Cortex of kidney (tissue), 1 donor: Measurements from ENCODE around the gene NCOA6.
"Not testable (repeated sequence)": the region's sequence is repeated elsewhere in the genome, so short reads cannot be mapped to it uniquely, and the experiment has no call there.

Experiments
- DNase-seq: peaks from one replicate; lab custom pipeline; 2025; lab: John Stamatoyannopoulos, UW

The NCOA6 gene

GRCh38 chr20:34774886-34775285 is 50.6 kb downstream of the NCOA6 start:
- DNase-seq = no peak

- DNase-seq = no peak
Observed at GRCh38 chr20:34774449-34774848, 51.0 kb downstream of the NCOA6 start.

- no peak for DNase-seq
Observed at GRCh38 chr20:34773726-34774125, 51.7 kb downstream of the NCOA6 start.

- DNase-seq = no peak
Observed at GRCh38 chr20:34772437-34772836, 53.0 kb downstream of the NCOA6 start.

DNA sequence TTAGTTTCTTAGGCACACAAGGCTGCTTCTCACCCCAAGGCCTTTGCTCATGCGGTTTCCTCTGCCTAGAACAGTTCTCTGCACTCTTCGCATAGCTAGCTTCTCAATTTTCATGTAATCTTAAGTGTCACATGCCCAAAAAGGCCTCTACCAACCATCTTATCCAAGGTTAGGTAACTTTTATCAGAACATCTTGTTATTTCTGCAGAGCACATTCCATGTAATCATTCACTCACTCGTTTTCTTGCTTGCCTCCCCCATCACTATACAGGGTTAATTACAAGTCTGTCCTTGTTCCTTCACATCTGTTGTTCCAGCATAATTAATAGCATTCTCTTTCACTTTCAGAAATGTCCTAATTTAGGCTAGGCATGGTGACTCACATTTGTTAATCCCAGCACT is 53.8 kb downstream of the NCOA6 start:
- no peak for DNase-seq

DNA sequence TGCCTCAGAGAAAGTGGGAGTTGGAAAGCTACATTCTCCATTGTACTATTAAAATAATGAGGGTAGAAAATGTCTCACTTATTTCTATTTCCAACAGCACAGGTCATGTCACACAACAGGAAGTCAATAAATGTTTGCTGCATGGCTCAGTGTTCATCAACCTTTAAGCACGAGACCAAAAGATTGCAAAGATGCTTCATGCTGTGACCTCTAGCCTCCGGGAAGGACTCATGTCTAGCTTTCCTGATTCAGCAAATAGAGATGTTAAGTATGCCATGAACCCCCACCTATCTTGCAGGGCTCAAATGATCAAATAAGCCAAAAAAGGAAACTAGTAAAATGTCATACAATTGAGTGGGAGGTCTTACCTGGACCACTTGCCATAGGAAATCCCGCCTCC is 57.4 kb downstream of the NCOA6 start:
- DNase-seq = no peak

GRCh38 chr20:34762031-34762555 is 63.4 kb downstream of the NCOA6 start:
- DNase-seq = no peak

GRCh38 chr20:34755367-34755766 is 70.1 kb downstream of the NCOA6 start:
- no peak for DNase-seq

DNA sequence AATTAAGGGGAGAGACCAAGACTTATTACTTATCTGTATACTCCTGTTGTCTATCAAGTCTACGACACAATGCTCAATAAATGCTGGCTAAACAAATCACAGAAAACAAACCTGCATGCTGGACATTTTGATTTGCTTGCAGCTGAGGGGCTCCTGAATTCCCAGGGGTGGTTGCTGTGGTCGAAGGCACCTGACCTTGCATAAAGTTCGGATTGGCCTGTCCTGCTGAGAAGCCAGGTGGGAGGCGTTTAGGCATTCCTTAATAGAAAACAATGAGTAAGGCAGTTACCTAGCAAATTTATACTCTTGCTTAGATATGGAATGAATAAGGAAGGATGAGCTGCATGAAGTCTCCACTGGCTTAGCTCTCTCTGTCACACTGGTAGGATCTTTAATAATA is 70.8 kb downstream of the NCOA6 start:
- DNase-seq = no peak

- DNase-seq = no peak
Observed at GRCh38 chr20:34753706-34754461, 71.6 kb downstream of the NCOA6 start.

GRCh38 chr20:34751453-34751852 is 74.0 kb downstream of the NCOA6 start:
- DNase-seq = no peak

DNA sequence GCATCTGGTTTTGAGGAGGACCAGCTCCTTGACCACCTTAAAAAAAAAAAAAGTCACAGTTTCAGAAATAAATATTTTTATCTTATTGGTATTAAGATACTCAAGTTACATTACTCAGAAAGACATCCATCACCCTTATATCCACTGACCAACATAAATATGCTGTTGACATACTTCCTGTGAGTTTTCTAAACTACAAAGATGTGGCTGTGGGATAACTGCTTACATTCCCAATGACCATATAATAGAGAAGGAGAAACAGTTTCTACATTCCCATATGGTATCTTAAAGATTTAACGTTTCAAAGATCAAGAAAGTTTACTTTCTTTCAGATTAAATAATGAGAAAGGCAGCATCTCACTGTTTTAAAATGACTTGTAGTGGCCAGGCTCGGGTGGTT is 75.0 kb downstream of the NCOA6 start:
- no peak for DNase-seq

DNA sequence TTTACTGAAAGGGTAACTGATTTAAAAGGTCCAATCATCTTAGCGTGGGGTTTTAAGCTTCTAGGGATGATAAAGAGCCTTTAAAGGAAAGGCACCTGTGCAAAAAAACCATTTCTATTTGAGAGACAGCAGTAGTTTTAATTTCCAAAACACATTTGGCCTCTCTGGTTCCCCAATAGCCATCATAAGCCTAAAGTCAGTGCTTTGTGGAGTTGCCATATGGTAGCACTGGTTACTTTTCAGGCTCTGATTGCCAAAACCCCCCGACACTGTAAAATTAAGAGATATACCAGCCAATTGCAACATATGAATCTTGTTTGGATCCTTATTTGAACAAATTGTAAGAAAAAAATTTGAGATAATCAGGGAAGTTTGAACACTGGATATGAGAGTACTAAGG is 76.7 kb downstream of the NCOA6 start:
- DNase-seq = no peak

DNA sequence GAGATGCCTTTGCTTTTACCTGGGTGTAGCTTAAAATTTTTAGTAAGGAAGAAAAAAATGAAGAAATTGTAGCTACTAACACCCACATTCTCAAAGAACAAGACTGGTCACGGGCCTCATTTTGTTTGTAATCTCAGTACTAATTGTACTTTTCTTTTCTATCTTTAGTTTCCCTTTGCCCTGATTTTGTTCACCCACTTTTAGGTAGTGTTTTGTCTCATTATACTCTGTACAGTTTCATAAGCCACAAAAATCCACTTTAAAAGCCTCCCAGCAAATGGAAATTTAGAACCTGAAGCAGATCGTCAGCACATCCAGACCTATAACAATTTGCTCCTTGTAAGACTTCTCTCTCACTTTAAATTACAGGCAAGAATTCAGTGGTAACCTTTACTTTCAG is 78.0 kb downstream of the NCOA6 start:
- DNase-seq = no peak

DNA sequence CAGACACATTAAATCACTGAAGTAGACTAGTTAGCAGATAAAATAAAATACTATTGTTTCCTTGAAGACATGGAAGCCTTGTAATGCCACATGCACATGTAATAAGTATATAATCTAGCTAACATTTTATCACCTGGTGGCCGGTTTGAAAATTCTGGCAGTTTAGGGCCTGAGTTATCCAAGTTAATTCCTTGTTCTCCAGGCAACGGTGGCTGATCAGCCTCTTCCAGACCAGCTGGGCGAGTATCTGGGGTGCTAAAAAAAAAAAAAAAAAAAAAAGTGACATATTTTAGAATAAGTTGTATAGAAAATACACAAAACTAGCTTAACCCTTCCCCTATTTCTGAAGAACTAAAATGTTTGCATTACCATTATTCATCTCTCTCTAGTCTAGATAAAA is 78.8 kb downstream of the NCOA6 start:
- DNase-seq = no peak

DNA sequence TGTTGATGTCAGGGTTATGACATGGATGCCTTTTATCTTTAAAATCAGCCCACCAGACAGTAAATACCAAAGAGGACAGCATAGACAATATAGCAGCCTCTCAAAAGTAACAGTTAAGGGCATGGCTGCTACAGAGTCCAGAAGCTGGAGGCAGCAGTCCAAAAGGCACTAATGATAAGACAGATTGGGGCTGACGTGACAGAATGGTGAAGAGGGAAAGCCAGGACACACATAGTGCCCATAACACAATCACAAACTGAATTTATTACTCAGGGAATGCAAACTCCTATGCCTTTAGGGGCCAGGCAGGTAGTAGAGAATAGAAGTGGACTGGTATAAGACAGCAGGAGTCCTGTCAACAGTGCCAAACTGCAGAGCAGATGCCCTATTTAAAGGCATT is 80.6 kb downstream of the NCOA6 start:
- no peak for DNase-seq

GRCh38 chr20:34744340-34744739 is 81.1 kb downstream of the NCOA6 start:
- no peak for DNase-seq

DNA sequence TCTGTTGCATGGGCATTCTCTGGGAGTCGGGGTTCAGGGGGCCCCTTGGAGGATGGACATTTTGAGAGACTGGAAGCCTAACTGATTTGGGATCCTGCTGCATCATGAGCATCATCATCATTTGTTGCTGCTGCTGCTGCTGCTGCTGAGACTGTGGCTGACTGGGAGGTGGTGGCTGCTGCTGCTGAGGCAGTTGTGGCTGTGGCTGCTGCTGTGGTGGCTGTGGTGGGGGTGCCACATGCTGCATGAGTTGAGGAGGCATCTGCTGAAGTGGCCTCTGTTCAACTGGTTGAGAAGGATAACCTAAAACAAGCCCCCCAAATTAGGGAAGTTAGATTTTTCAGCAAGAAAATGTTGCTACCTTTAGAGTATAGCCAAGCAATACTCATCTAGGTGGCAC is 82.4 kb downstream of the NCOA6 start:
- no peak for DNase-seq

GRCh38 chr20:34736106-34736735 is 89.2 kb downstream of the NCOA6 start:
- no peak for DNase-seq

- DNase-seq = no peak
Observed at GRCh38 chr20:34732523-34732922, 92.9 kb downstream of the NCOA6 start.

DNA sequence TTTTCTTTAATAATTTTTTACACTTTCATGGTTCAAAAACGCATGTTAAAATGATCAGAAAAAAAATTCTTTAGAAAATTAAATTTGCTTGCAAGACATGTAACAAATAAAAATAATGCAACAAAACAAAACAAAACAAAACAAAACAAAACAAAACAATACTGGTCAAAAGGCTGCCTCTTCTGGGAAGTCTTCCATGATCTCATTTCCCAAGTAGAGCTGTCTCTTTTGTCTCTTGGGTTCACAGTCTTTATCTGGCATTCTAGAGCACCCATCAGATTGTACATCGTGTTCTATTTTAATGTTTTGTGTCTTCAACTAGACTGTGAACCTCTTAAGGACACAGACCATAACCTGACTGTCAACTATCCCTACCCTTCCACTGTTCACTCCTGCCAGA is 96.0 kb downstream of the NCOA6 start:
- DNase-seq = no peak

DNA sequence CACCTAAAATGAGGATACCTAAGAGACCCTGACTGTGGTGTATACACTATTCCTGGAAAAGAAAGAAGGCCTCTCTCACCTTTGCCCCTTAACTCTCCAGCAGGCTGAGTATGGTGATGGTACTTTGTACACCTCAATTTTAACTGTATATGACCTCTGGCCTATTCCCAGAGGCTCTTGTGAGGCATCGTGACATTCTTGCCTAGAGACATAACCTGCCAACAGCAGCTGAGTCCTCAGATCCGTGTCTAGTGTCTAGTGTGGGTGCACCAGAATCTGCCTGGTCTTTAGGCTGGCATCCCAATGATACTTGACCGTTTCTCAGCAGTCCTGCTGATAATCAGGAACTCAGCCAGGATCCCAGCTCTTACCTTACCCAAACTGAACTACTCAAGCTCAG is 101.3 kb downstream of the NCOA6 start:
- no peak for DNase-seq

GRCh38 chr20:34722560-34722959 is 102.9 kb downstream of the NCOA6 start:
- DNase-seq = not testable (repeated sequence)

- no peak for DNase-seq
Observed at GRCh38 chr20:34720266-34720665, 105.2 kb downstream of the NCOA6 start.
